K562 (cell line): Measurements from ENCODE around the gene ACP5. TPM values are rescaled to one million over a fixed set of nuclear protein-coding genes. Genes with fewer than 3 reads are reported as not detected.

Source experiments
- CXXC5 ChIP-seq: fragments of 250-450 bp; sonication (Bioruptor Pico); IDR thresholded peaks from 2 replicates; pipeline ENCODE4 v1.8.0; 2022; ENCODE audit warnings: inconsistent platforms, mild to moderate bottlenecking, moderate library complexity
- DPF2 ChIP-seq: fragments of 450-650 bp; IDR thresholded peaks from 2 replicates; pipeline ENCODE4 v1.6.1; 2016
- E4F1 ChIP-seq: fragments of 250-450 bp; sonication (Bioruptor Pico); IDR thresholded peaks from 2 replicates; pipeline ENCODE4 v1.5.0; 2021; ENCODE audit warnings: mild to moderate bottlenecking, borderline replicate concordance
- EP300 ChIP-seq: IDR thresholded peaks from 2 replicates; pipeline ENCODE4 v1.6.1; 2012; ENCODE audit warnings: low read length, improper control_type of control experiment
- ESRRB ChIP-seq: fragments of 250-450 bp; sonication (Bioruptor Pico); IDR thresholded peaks from 2 replicates; pipeline ENCODE4 v1.5.0; 2020; ENCODE audit warnings: mild to moderate bottlenecking, moderate library complexity, borderline replicate concordance
- GATAD2A ChIP-seq: fragments of 450-650 bp; IDR thresholded peaks from 2 replicates; pipeline ENCODE4 v1.6.1; 2017
- KAT7 ChIP-seq: sonication (generic); formaldehyde crosslinking; IDR thresholded peaks from 2 replicates; pipeline ENCODE4 v1.8.0; 2022; ENCODE audit warnings: missing genetic modification reagents, mild to moderate bottlenecking, borderline replicate concordance
- MTA1 ChIP-seq: fragments of 450-650 bp; IDR thresholded peaks from 2 replicates; pipeline ENCODE4 v1.6.1; 2017; ENCODE audit warnings: borderline replicate concordance
- MYC ChIP-seq, 2 experiments: fragments of 250-450 bp in 1 of 2; sonication (Bioruptor Pico) in 1 of 2; IDR thresholded peaks; 2 replicates each; pipeline versions ENCODE4 v1.5.1 to v1.6.1; 2012 to 2021; ENCODE audit warnings: low read depth in 2 of 2, borderline replicate concordance in 1 of 2, improper control_type of control experiment in 1 of 2, low read length in 1 of 2, mild to moderate bottlenecking in 1 of 2, moderate library complexity in 1 of 2
- NR2C2 ChIP-seq, 2 experiments: fragments of 200-800 bp in 1 of 2; sonication (Bioruptor generic) in 1 of 2; sonication (generic) in 1 of 2; formaldehyde crosslinking in 1 of 2; IDR thresholded peaks; 2 replicates each; pipeline versions ENCODE4 v1.6.1 to v1.8.0; 2016 to 2022; ENCODE audit warnings: mild to moderate bottlenecking in 1 of 2, missing compliant biosample characterization in 1 of 2, missing genetic modification characterization in 1 of 2, missing genetic modification reagents in 1 of 2
- PCBP1 ChIP-seq: fragments of 200-400 bp; formaldehyde crosslinking; IDR thresholded peaks from 2 replicates; pipeline ENCODE4 v1.6.1; 2018; ENCODE audit warnings: mild to moderate bottlenecking, low read depth, low read length; ENCODE audit not compliant: poor library complexity, severe bottlenecking
- POLR2A ChIP-seq: fragments of 450-650 bp; conservative IDR thresholded peaks from 2 replicates; pipeline ENCODE4 v1.6.1; 2016
- POLR2G ChIP-seq: fragments of 200-400 bp; formaldehyde crosslinking; IDR thresholded peaks from 2 replicates; pipeline ENCODE4 v1.6.1; 2017; ENCODE audit warnings: low read depth, mild to moderate bottlenecking, antibody characterized with exemption, low read length, moderate library complexity
- PTBP1 ChIP-seq: fragments of 200-400 bp; formaldehyde crosslinking; IDR thresholded peaks from 2 replicates; pipeline ENCODE4 v1.6.1; 2017; ENCODE audit warnings: low read depth, low read length
- RB1 ChIP-seq: fragments of 450-650 bp; IDR thresholded peaks from 2 replicates; pipeline ENCODE4 v1.6.1; 2017; ENCODE audit warnings: low read depth, mild to moderate bottlenecking
- RBFOX2 ChIP-seq: fragments of 200-400 bp; formaldehyde crosslinking; IDR thresholded peaks from 2 replicates; pipeline ENCODE4 v1.6.1; 2017; ENCODE audit warnings: low read depth, mild to moderate bottlenecking, low read length, moderate library complexity
- RUNX1 ChIP-seq: sonication (generic); IDR thresholded peaks from 2 replicates; pipeline ENCODE4 v1.6.1; 2016; ENCODE audit warnings: antibody characterized with exemption, low read depth
- SFPQ ChIP-seq: fragments of 200-400 bp; formaldehyde crosslinking; IDR thresholded peaks from 2 replicates; pipeline ENCODE4 v1.6.1; 2017; ENCODE audit warnings: mild to moderate bottlenecking, low read depth, low read length, moderate library complexity
- SMAD4 ChIP-seq: fragments of 250-450 bp; sonication (Bioruptor Pico); conservative IDR thresholded peaks from 2 replicates; pipeline ENCODE4 v1.8.0; 2021; ENCODE audit warnings: inconsistent platforms, mild to moderate bottlenecking, moderate library complexity
- SRSF1 ChIP-seq: fragments of 200-400 bp; formaldehyde crosslinking; IDR thresholded peaks from 2 replicates; pipeline ENCODE4 v1.6.1; 2017; ENCODE audit warnings: mild to moderate bottlenecking, low read depth, low read length, moderate library complexity
- TRIM28 ChIP-seq: fragments of 450-650 bp; IDR thresholded peaks from 2 replicates; pipeline ENCODE4 v1.6.1; 2017
- ZFX ChIP-seq: sonication (generic); formaldehyde crosslinking; IDR thresholded peaks from 2 replicates; pipeline ENCODE4 v1.8.0; 2022; ENCODE audit warnings: mild to moderate bottlenecking, missing genetic modification reagents, moderate library complexity
- ZNF133 ChIP-seq: fragments of 250-450 bp; sonication (Bioruptor Pico); IDR thresholded peaks from 2 replicates; pipeline ENCODE4 v1.4.0; 2020; ENCODE audit warnings: mild to moderate bottlenecking
- ZNF408 ChIP-seq: fragments of 250-450 bp; sonication (Bioruptor Pico); IDR thresholded peaks from 2 replicates; pipeline ENCODE4 v1.4.0; 2020; ENCODE audit warnings: low read depth, mild to moderate bottlenecking, moderate library complexity
- polyA plus RNA-seq, 8 experiments: library from polyadenylated mRNA; depleted of rRNA in 4 of 8; stranded (reverse) in 5 of 8; unstranded in 3 of 8; fragments of >200 nt; fragmentation: Nextera tagmentation in 2 of 8; fragmentation: Illumina TruSeq in 1 of 8; extraction: Ambion mirVana in 2 of 8; extraction: Trizol in 1 of 8; gene quantifications; 2 replicates each; pipeline versions ENCODE4 v1.2.1 to v1.2.3, GENCODE V29; 2011 to 2014; ENCODE audit warnings: inconsistent platforms in 1 of 8, missing spikeins in 1 of 8
- total RNA-seq, 7 experiments: library from RNA; depleted of rRNA in 6 of 7; stranded (reverse); fragments of >200 nt in 6 of 7; fragmentation: Illumina TruSeq in 2 of 7; extraction: Trizol in 2 of 7; gene quantifications; 2 replicates each; pipeline versions ENCODE4 v1.2.1 to v1.2.3, GENCODE V29; 2011 to 2021; ENCODE audit warnings: low replicate concordance in 1 of 7

The ACP5 gene
- total and polyA plus RNA-seq, 9 of the 15 experiments (the other 6 are each of a cell fraction or from before 2014, with no cell fraction given) = 0.06 to 1.1 (median 0.31) TPM; not detected in 1

- TF ChIP-seq POLR2G (peak; percentile 75), NR2C2 (CRISPR knock-in tag; IDR thresholded peaks at IDR 0.05) (no peak), NR2C2 (tag; IDR thresholded peaks at IDR 0.05) (no peak), RB1 (0 out of 2 replicates have a peak, but pooled peaks have one; percentile 19), PTBP1 (peak; percentile 78; the same call in 1 of the 2 replicates), ZNF408 (CRISPR knock-in tag) (no peak), POLR2A (0 out of 2 replicates have a peak, but pooled peaks have one; percentile 36), SFPQ (no peak), MYC (IDR thresholded peaks at IDR 0.05; ENCODE audit: low read depth, low read length) (0 out of 2 replicates have a peak, but pooled peaks have one; percentile 5), MYC (CRISPR knock-in tag; IDR thresholded peaks at IDR 0.05; ENCODE audit: borderline replicate concordance, low read depth) (no peak), ZNF133 (CRISPR knock-in tag) (no peak), MTA1 (0 out of 2 replicates have a peak, but pooled peaks have one; percentile 18), PCBP1 (peak; percentile 66), GATAD2A (0 out of 2 replicates have a peak, but pooled peaks have one; percentile 30), SMAD4 (peak; percentile 56), KAT7 (CRISPR knock-in tag) (0 out of 2 replicates have a peak, but pooled peaks have one; percentile 42), RUNX1 (no peak), ESRRB (CRISPR knock-in tag) (no peak), EP300 (no peak), DPF2 (peak; percentile 43), CXXC5 (CRISPR knock-in tag) (0 out of 2 replicates have a peak, but pooled peaks have one; percentile 30), RBFOX2 (peak; percentile 65), ZFX (peak; percentile 38), SRSF1 (no peak), TRIM28 (no peak), E4F1 (no peak)
Measured at GRCh38 chr19:11539495-11540365, 37.7 kb downstream of the ACP5 start (continued).
